SK-N-SH (cell line): Measurements from ENCODE around the gene VAMP2.

ENCODE experiments used
- CTCF ChIP-seq: fragments of 200-600 bp; sonication (generic); IDR thresholded peaks from 2 replicates; pipeline ENCODE4 v1.6.1; 2017; ENCODE audit warnings: antibody characterized with exemption, mild to moderate bottlenecking, moderate library complexity
- EP300 ChIP-seq, 2 experiments: IDR thresholded peaks; 2 replicates each; pipeline versions ENCODE4 v1.4.0 to v1.6.1; 2012; ENCODE audit warnings: borderline replicate concordance in 1 of 2, low read depth in 1 of 2, low read length in 1 of 2
- FOXJ3 ChIP-seq: sonication (generic); formaldehyde crosslinking; IDR thresholded peaks from 2 replicates; pipeline ENCODE4 v1.5.1; 2020; ENCODE audit warnings: mild to moderate bottlenecking, missing genetic modification reagents
- GABPA ChIP-seq: IDR thresholded peaks from 2 replicates; pipeline ENCODE4 v1.4.0; 2012; ENCODE audit warnings: low read depth, mild to moderate bottlenecking
- GATA2 ChIP-seq: sonication (generic); formaldehyde crosslinking; IDR thresholded peaks from 2 replicates; pipeline ENCODE4 v1.5.0; 2020; ENCODE audit warnings: mild to moderate bottlenecking, missing genetic modification reagents
- MAX ChIP-seq: IDR thresholded peaks from 2 replicates; pipeline ENCODE4 v1.4.0; 2012; ENCODE audit warnings: low read depth
- POLR2AphosphoS5 ChIP-seq: IDR thresholded peaks from 2 replicates; pipeline ENCODE4 v1.6.1; 2012; ENCODE audit warnings: low read depth, low read length
- SIN3A ChIP-seq: IDR thresholded peaks from 2 replicates; pipeline ENCODE4 v1.6.1; 2012; ENCODE audit warnings: low read depth, mild to moderate bottlenecking, low read length, moderate library complexity, borderline replicate concordance

GRCh38 chr17:8159459-8160223 is 3.1 kb downstream of the VAMP2 start:
- TF ChIP-seq EP300 (IDR thresholded peaks at IDR 0.05; ENCODE audit: borderline replicate concordance in 1 of 2, low read depth in 1 of 2, low read length in 1 of 2) (no peak), CTCF (no peak), GABPA (no peak), GATA2 (CRISPR knock-in tag) (no peak), SIN3A (no peak), POLR2AphosphoS5 (no peak), FOXJ3 (no peak), MAX (no peak)
